ENCODE measurements around the gene CEP83.

The CEP83 gene

DNA sequence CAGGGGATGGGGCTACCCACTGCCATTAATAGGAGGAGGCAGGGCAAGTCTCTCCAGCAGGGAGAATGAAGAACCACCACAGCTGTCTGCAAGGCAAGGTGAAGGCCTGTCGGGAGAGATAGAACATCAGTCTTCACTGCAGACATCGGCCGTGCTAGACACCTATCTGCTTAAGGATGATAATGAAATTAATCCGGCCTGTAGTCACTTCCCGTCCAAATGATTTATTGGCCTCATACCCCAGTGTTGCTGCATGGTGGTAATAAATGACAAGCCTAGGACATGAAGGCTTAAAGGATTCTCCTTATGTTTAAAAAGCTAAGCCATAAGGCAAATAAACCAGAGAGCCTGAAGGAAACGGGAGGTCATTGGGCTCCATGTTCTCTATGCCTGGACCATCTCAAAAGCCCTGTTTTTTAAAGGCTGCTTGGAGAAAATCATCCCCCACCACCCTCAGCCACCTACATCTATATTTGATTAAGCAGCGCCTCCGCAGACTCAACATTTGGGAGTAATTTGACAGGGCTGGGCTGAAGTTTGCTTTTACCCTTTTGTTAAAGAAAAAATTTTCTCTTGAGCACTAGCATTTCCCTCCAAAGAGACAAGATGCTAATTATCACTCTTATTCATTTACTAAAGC lies 173.6 kb downstream of the CEP83 start:
- TF ChIP-seq, protein P1, sequence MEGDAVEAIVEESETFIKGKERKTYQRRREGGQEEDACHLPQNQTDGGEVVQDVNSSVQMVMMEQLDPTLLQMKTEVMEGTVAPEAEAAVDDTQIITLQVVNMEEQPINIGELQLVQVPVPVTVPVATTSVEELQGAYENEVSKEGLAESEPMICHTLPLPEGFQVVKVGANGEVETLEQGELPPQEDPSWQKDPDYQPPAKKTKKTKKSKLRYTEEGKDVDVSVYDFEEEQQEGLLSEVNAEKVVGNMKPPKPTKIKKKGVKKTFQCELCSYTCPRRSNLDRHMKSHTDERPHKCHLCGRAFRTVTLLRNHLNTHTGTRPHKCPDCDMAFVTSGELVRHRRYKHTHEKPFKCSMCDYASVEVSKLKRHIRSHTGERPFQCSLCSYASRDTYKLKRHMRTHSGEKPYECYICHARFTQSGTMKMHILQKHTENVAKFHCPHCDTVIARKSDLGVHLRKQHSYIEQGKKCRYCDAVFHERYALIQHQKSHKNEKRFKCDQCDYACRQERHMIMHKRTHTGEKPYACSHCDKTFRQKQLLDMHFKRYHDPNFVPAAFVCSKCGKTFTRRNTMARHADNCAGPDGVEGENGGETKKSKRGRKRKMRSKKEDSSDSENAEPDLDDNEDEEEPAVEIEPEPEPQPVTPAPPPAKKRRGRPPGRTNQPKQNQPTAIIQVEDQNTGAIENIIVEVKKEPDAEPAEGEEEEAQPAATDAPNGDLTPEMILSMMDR (IDR thresholded peaks at IDR 0.05; ENCODE audit: low read depth, low read length): no peak
- no peak overlapping the region for H2AFZ ChIP-seq (ENCODE audit: low read depth, low read length)
- H3K9me3 ChIP-seq (ENCODE audit: insufficient read depth, low read length): no peaks in the 10 kb centered on the region
- no peaks in the 10 kb centered on the region for H3K4me1 ChIP-seq (ENCODE audit: low read length)
- H3K27ac ChIP-seq (ENCODE audit: low read length): no peak overlapping the region
- no peaks in the 10 kb centered on the region for H4K20me1 ChIP-seq (ENCODE audit: insufficient read depth, low read length)
- H3K79me2 ChIP-seq (ENCODE audit: low read length): no peaks in the 10 kb centered on the region
- H3K36me3 ChIP-seq (replicated peaks; ENCODE audit: low read depth, low read length): no peaks in the 10 kb centered on the region
- H3K9ac ChIP-seq (ENCODE audit: low read length): no peak overlapping the region
- H3K4me2 ChIP-seq (ENCODE audit: low read length): no peak overlapping the region
- H3K4me3 ChIP-seq (ENCODE audit: low read length): no peak overlapping the region
- H3K27me3 ChIP-seq (ENCODE audit: low read depth, low read length): no peaks in the 10 kb centered on the region

DNA sequence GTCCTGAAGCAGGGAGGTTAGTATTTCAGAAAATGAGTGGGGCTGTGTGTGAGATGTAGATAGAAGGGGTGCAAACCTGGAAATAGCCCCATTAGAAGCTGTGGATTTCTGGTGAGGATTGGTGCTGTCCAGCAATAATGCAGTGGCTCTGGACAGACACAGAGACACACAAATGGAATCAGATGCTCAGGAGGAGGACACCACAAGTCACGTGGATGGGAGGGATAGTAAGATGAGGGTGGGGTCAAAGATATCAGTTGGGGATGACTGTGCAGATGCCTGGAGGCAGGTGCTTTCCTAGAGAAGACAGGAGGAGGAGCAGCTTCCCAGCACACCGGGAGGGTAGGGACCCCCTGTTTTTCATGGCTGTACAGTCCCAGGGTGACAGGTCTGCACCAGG lies 174.8 kb downstream of the CEP83 start:
- no peaks in the 10 kb centered on the region for H3K27me3 ChIP-seq (ENCODE audit: low read depth, low read length)
- no peak overlapping the region for H2AFZ ChIP-seq (ENCODE audit: low read depth, low read length)
- H4K20me1 ChIP-seq (ENCODE audit: insufficient read depth, low read length): no peaks in the 10 kb centered on the region
- H3K79me2 ChIP-seq (ENCODE audit: low read length): no peaks in the 10 kb centered on the region
- TF ChIP-seq EZH2phosphoT487 (IDR thresholded peaks at IDR 0.05; ENCODE audit: low read depth): no peak
- TF ChIP-seq, protein P1 (IDR thresholded peaks at IDR 0.05; ENCODE audit: low read depth, low read length): no peak
- H3K9me3 ChIP-seq (ENCODE audit: insufficient read depth, low read length): no peaks in the 10 kb centered on the region
- no peaks in the 10 kb centered on the region for H3K4me1 ChIP-seq (ENCODE audit: low read length)
- H3K4me2 ChIP-seq (ENCODE audit: low read length): no peak overlapping the region
- H3K9ac ChIP-seq (ENCODE audit: low read length): no peak overlapping the region
- no peaks in the 10 kb centered on the region for H3K36me3 ChIP-seq (replicated peaks; ENCODE audit: low read depth, low read length)
- no peak overlapping the region for H3K4me3 ChIP-seq (ENCODE audit: low read length)
- no peak overlapping the region for H3K27ac ChIP-seq (ENCODE audit: low read length)

DNA sequence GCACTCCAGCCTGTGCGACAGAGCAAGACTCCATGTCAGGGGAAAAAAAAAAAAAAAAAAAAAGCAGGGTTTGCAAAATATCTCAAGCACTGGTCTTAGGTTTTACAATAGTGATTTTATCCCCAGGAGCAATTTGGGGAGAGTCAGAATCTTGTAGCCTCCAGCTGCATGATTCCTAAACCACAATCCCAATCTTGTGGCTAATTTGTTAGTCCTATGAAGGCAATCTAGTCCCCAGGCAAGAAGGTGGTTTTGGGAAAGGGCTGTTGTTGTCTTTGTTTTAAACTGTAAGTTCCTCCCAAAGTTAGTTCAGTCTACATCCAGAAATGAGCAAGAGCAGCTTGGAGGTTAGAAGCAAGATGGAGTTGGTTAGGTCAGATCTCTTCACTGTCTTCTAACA lies 175.6 kb downstream of the CEP83 start:
- TF ChIP-seq, protein P1 (IDR thresholded peaks at IDR 0.05; ENCODE audit: low read depth, low read length): no peak
- Histone ChIP-seq H3K36me3 (replicated peaks; ENCODE audit: low read depth, low read length) (no peaks in the 10 kb centered on the region), H3K4me1 (ENCODE audit: low read length) (no peaks in the 10 kb centered on the region), H3K4me3 (ENCODE audit: low read length) (no peak overlapping the region), H3K4me2 (ENCODE audit: low read length) (no peak overlapping the region), H2AFZ (ENCODE audit: low read depth, low read length) (no peak overlapping the region), H3K79me2 (ENCODE audit: low read length) (no peaks in the 10 kb centered on the region), H3K27me3 (ENCODE audit: low read depth, low read length) (no peaks in the 10 kb centered on the region), H3K27ac (ENCODE audit: low read length) (no peak overlapping the region), H4K20me1 (ENCODE audit: insufficient read depth, low read length) (no peaks in the 10 kb centered on the region), H3K9ac (ENCODE audit: low read length) (no peak overlapping the region), H3K9me3 (ENCODE audit: insufficient read depth, low read length) (no peaks in the 10 kb centered on the region)

DNA sequence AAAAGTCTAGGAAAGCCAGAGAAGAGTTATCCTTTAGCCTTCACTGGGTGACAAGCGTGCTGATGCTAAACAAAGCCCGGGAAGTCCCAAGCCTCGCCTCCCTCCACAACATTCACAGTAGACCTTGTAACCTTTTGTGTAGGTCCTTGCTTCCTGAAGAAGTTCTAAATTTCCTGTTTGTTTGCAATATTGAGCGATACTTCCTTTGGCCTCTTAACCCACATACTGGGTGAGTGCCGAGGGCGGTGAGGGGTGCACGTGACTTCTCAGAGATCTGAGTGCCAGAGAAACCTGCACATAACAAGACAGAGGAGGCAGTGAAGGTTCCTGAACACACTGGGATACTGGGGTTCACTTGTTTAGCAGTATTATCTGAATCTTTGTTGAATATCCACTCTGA lies 177.0 kb downstream of the CEP83 start:
- no peak overlapping the region for H3K4me2 ChIP-seq (ENCODE audit: low read length)
- H3K27me3 ChIP-seq (ENCODE audit: low read depth, low read length): no peaks in the 10 kb centered on the region
- H3K4me1 ChIP-seq (ENCODE audit: low read length): no peaks in the 10 kb centered on the region
- TF ChIP-seq, protein P1 (IDR thresholded peaks at IDR 0.05; ENCODE audit: low read depth, low read length): no peak
- TF ChIP-seq EZH2phosphoT487 (IDR thresholded peaks at IDR 0.05; ENCODE audit: low read depth): no peak
- no peaks in the 10 kb centered on the region for H3K79me2 ChIP-seq (ENCODE audit: low read length)
- no peak overlapping the region for H3K9ac ChIP-seq (ENCODE audit: low read length)
- H3K4me3 ChIP-seq (ENCODE audit: low read length): no peak overlapping the region
- H2AFZ ChIP-seq (ENCODE audit: low read depth, low read length): no peak overlapping the region
- H3K9me3 ChIP-seq (ENCODE audit: insufficient read depth, low read length): no peaks in the 10 kb centered on the region
- H3K27ac ChIP-seq (ENCODE audit: low read length): no peak overlapping the region
- no peaks in the 10 kb centered on the region for H3K36me3 ChIP-seq (replicated peaks; ENCODE audit: low read depth, low read length)
- no peaks in the 10 kb centered on the region for H4K20me1 ChIP-seq (ENCODE audit: insufficient read depth, low read length)
